GM21576 (cell line): ENCODE measurements around the gene EIF5A.

Experiments used
- ATAC-seq: cut with Tn5 transposase; IDR thresholded peaks from one replicate; pipeline ENCODE4 v1.9.1; 2021; ENCODE audit warnings: mild to moderate bottlenecking, moderate library complexity; ENCODE audit not compliant: unreplicated experiment

Gene EIF5A

GRCh38 chr17:7284911-7285310 is 22.5 kb upstream of the EIF5A start:
- no peak for ATAC-seq

- no peak for ATAC-seq
Observed at GRCh38 chr17:7285679-7286078, 21.7 kb upstream of the EIF5A start.

GRCh38 chr17:7289256-7290032 is 18.0 kb upstream of the EIF5A start:
- no peak for ATAC-seq

- ATAC-seq, result no peak
Observed at GRCh38 chr17:7290166-7290565, 17.3 kb upstream of the EIF5A start.

GRCh38 chr17:7290685-7291084 is 16.7 kb upstream of the EIF5A start:
- ATAC-seq, result no peak

GRCh38 chr17:7292194-7292593 is 15.2 kb upstream of the EIF5A start:
- no peak for ATAC-seq

- no peak for ATAC-seq
Observed at GRCh38 chr17:7292729-7293128, 14.7 kb upstream of the EIF5A start.

- no peak for ATAC-seq
Observed at GRCh38 chr17:7293159-7293558, 14.3 kb upstream of the EIF5A start.

GRCh38 chr17:7293816-7294613 is 13.4 kb upstream of the EIF5A start:
- no peak for ATAC-seq

- ATAC-seq, result no peak
Observed at GRCh38 chr17:7294614-7295153, 12.7 kb upstream of the EIF5A start, which contains the start of gene YBX2. YBX2 (minus strand) TSS chr17:7294639; CDS start chr17:7294500, 139 bp downstream.

GRCh38 chr17:7295230-7296180 is 11.9 kb upstream of the EIF5A start:
- no peak for ATAC-seq

- ATAC-seq, result no peak
Observed at GRCh38 chr17:7296189-7296861, 11.1 kb upstream of the EIF5A start.

GRCh38 chr17:7304179-7304578 is 3.2 kb upstream of the EIF5A start:
- no peak for ATAC-seq

GRCh38 chr17:7307686-7308624 is 527 bp downstream of the EIF5A start:
- ATAC-seq, result no peak

GRCh38 chr17:7308625-7309433 is 1.4 kb downstream of the EIF5A start:
- no peak for ATAC-seq

- ATAC-seq, result no peak
Observed at GRCh38 chr17:7309628-7310027, 2.2 kb downstream of the EIF5A start.

- ATAC-seq, result no peak
Observed at GRCh38 chr17:7311110-7311705, 3.8 kb downstream of the EIF5A start.
